ENCODE measurements around the gene GPR161.

GPR161 gene

DNA sequence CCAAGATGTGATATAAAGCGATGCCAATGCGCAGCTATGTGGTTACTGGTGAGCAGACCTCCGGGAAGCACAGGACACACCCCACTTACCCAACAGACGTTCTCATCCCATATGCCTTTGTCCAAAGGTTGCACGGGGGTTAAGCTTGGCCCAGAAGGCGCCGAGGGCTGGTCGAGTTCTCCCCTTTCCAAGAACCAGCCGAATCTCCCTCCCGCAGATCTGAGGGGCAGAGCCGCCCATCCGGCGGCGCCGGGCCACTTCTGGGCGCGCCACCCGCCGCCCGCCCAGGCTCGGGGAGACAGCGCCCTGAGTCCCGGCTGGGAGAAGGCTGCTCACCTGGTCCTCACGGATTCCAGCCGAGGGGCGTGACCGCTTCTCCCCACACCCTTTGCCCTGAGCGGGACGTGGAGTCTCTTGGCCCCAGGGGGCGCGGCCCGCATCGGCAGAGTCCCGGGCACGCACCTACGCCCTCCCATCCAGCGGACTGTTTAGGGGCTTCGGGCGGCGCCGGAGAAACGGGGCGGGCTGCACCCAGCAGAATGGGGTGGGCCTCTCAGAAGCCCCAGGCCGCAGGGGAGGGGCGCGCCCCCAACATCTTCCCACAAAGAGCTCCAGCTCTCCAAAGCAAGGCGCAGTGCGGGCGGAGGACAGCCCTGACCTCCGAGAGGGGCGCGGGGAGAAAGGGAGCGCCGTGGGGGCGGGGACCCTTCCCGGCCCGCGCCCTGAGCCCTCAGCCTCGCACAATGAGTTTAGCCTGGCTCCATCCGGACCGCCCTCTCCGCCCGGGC is 615 bp downstream of the GPR161 start:
- Histone ChIP-seq H3K9ac (ENCODE audit: low read depth, low read length) (peak overlapping the region; percentile 86), H3K4me1 (ENCODE audit: insufficient read depth, low read length) (no peaks in the 10 kb centered on the region), H3K36me3 (ENCODE audit: insufficient read depth, low read length) (no peaks in the 10 kb centered on the region; the same call in 1 of the 2 replicates), H3K9me3 (ENCODE audit: control insufficient read depth, insufficient read depth, low read length) (no peaks in the 10 kb centered on the region)

DNA sequence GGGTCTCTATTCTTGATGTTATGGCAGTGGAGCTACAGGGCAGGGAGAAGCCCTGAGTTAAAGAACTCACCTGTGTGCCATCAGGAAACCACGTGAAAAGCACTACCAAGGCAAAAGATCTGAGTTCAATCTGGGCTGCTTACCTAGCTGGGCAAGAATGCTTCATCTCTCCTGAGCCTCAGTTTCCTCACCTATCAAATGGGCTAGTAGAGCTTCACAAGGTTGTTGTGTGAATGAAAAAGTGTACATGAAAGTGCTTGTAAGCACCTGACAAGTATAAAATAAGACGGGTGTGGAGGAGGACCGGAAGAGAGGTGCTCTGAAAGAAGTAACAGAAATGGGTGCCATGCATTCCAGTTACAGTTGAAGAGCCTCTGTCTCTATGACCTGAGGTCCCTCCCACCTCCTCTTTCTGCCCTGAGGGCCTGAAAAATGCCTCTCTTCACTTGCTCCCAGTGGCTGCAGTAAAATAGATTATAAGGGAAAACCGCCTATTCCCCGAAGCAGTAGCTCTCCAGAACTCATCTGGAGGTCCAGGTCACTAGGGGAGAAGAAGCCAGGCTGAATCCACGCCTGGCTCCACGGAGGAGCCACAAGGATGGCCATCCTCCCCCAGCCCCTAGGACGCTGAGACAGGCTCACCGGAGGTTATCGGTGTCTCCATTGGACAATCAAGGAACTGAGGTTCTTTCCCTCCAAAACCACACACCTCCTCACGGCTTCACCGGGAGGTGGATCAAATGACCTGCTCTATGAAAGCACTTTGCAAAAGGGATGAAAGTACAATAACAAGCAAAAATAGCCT is 1.4 kb downstream of the GPR161 start:
- Histone ChIP-seq H3K9me3 (ENCODE audit: control insufficient read depth, insufficient read depth, low read length) (no peaks in the 10 kb centered on the region), H3K36me3 (ENCODE audit: insufficient read depth, low read length) (no peaks in the 10 kb centered on the region; the same call in 1 of the 2 replicates), H3K4me1 (ENCODE audit: insufficient read depth, low read length) (no peaks in the 10 kb centered on the region), H3K9ac (ENCODE audit: low read depth, low read length) (peak overlapping the region; percentile 86)

DNA sequence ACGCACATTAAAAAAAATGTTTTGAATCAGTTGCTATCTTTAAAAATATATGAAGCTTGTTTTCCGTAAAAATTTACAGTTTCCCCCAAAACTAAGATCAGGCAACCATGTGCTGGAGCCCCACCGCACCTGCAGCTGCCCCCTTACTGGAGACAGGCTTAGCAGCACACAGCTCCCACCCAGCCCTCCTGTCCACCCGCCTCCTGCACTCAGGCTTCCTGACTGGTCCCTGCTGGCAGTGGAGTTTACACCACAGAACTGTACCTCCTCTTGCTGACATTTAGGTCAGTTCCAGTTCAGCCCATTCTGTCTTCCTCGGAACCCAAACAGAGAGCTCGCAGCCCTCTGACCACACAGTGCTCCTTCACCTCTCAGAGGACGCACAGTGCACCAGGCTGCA is 2.1 kb downstream of the GPR161 start:
- Histone ChIP-seq H3K9me3 (ENCODE audit: control insufficient read depth, insufficient read depth, low read length) (no peaks in the 10 kb centered on the region), H3K9ac (ENCODE audit: low read depth, low read length) (no peak overlapping the region), H3K4me1 (ENCODE audit: insufficient read depth, low read length) (no peaks in the 10 kb centered on the region), H3K36me3 (ENCODE audit: insufficient read depth, low read length) (no peaks in the 10 kb centered on the region; the same call in 1 of the 2 replicates)

DNA sequence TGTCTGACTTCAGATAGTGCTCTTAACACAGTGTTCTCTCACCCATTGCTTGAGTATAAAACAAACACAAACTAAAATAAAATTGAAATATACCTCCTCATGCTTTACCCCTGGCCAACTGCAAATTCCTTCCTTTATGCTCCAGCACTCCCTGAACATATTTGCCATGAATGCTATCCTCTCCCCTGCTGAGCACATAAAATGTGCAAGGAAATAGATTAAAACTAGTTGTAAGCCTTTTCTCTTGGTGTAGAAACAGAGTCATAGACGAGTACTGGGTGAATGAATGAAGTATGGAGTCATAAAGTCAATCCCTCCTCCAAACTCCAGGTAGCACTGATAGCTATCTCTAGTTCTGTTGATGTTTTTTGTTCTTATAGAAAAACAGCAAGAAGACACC is 2.6 kb downstream of the GPR161 start:
- no peak overlapping the region for H3K9ac ChIP-seq (ENCODE audit: low read depth, low read length)
- H3K4me1 ChIP-seq (ENCODE audit: insufficient read depth, low read length), result no peaks in the 10 kb centered on the region
- H3K9me3 ChIP-seq (ENCODE audit: control insufficient read depth, insufficient read depth, low read length), result no peaks in the 10 kb centered on the region
- H3K36me3 ChIP-seq (ENCODE audit: insufficient read depth, low read length), result no peaks in the 10 kb centered on the region; the same call in 1 of the 2 replicates

DNA sequence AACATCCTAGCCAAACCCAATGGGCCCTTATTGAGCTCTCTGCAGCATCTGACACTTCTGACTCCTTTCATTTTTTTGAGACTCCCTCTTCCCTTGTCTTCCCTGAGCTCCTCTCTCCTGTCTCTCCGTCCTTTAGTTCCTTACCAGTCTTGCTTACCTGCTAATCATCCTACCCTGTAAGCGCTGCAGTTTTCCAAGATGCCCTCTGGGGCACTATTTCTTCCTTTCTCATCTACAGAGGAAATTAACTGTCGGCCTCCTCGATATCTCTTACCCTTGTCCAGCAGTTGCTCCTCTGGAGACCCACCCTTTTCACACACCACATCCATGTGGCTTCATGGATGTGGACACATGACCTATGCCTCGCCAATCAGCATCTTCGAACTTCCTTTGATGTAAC is 6.8 kb downstream of the GPR161 start:
- Histone ChIP-seq H3K36me3 (ENCODE audit: insufficient read depth, low read length) (peaks cover 4% of the 10 kb centered on the region; the same call in 1 of the 2 replicates), H3K4me1 (ENCODE audit: insufficient read depth, low read length) (no peaks in the 10 kb centered on the region), H3K9me3 (ENCODE audit: control insufficient read depth, insufficient read depth, low read length) (no peaks in the 10 kb centered on the region; the same call in 1 of the 2 replicates), H3K9ac (ENCODE audit: low read depth, low read length) (no peak overlapping the region)

DNA sequence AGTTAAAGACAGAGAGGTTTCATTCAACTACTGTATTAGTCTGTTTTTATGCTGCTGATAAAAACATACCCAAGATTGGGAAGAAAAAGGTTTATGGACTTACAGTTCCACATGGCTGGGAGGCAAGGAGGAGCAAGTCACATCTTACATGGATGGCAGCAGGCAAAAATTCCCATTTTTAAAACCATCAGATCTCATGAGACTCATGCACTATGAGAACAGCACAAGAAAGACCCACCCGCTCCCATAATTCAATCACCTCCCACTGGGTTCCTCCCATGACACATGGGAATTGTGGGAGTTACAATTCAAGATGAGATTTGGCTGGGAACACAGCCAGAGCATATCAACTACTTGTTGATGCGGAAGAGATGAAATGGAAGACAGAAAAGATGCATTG is 9.2 kb downstream of the GPR161 start:
- Histone ChIP-seq H3K9ac (ENCODE audit: low read depth, low read length) (no peak overlapping the region), H3K9me3 (ENCODE audit: control insufficient read depth, insufficient read depth, low read length) (no peaks in the 10 kb centered on the region; the same call in 1 of the 2 replicates), H3K4me1 (ENCODE audit: insufficient read depth, low read length) (no peaks in the 10 kb centered on the region), H3K36me3 (ENCODE audit: insufficient read depth, low read length) (peaks cover 4% of the 10 kb centered on the region; the same call in 1 of the 2 replicates)

DNA sequence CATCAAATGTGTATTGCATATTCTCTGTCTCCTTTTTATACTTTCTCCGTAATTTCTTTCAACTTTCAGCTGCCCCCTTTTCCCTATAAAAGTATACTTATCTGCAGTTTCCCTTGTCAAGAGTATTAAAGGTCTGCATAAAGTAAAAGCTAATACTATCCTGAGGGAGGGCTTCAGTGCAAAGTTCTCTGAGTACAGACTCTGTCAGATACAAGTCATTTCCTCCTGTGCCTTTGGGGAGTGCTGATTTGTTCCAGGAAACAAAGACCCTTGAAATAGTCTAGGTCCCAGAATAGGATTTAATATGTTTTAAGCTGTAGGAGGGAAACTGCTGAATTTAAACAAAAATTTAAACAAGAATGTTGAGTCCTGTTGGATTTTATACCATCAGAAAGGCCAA is 11.7 kb downstream of the GPR161 start:
- Histone ChIP-seq H3K9ac (ENCODE audit: low read depth, low read length) (no peak overlapping the region), H3K4me1 (ENCODE audit: insufficient read depth, low read length) (no peaks in the 10 kb centered on the region), H3K9me3 (ENCODE audit: control insufficient read depth, insufficient read depth, low read length) (no peaks in the 10 kb centered on the region; the same call in 1 of the 2 replicates), H3K36me3 (ENCODE audit: insufficient read depth, low read length) (peaks cover 4% of the 10 kb centered on the region; the same call in 1 of the 2 replicates)

DNA sequence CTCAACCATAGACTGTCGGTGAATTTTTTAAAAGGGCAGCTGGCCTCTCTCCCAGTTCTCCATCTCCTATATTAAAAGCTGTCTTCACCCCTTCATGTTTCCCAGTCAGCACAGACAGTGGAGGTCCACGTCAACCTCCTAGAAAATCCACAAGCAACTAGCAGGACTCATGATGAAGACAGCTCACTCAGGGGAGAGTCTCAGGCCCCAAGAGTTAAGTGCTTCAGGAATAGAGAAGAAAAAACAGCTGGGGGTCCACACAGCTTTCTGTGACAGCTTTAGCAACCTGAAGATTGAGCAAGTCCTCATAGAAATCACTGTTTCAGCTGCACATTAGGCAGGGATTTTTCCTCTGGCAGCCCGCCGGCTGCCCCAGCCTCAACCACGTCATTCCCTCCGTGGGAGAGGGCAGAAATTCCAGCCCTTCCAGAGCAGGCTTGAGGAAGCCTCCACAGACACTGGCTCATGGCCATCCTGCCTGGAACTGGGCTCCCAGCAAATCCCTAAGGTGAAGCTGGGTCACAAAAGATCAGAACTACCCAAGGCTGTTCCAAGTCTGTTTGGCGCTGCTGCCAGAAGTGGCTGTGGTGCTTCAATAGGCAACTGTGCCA is 15.2 kb downstream of the GPR161 start:
- Histone ChIP-seq H3K36me3 (ENCODE audit: insufficient read depth, low read length) (no peaks in the 10 kb centered on the region; the same call in 1 of the 2 replicates), H3K9me3 (ENCODE audit: control insufficient read depth, insufficient read depth, low read length) (no peaks in the 10 kb centered on the region), H3K4me1 (ENCODE audit: insufficient read depth, low read length) (no peaks in the 10 kb centered on the region), H3K9ac (ENCODE audit: low read depth, low read length) (no peak overlapping the region)

DNA sequence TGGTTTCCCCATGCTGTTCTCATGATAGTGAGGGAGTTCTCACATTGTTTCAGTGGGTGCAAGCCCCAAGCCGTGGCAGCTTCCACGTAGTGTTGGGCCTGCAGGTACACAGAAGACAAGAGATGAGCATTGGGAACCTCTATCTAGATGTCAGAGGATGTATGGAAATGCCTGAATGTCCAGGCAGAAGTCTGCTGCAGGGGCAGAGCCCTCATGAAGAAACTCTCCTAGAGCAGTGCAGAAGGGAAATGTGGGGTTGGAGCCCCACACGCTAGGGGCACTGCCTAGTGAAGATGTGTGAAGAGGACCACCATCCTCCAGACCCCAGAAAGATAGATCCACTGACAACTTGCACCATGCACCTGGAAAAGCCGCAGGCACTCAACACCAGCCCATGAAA is 17.0 kb downstream of the GPR161 start:
- Histone ChIP-seq H3K9me3 (ENCODE audit: control insufficient read depth, insufficient read depth, low read length) (no peaks in the 10 kb centered on the region), H3K4me1 (ENCODE audit: insufficient read depth, low read length) (no peaks in the 10 kb centered on the region), H3K9ac (ENCODE audit: low read depth, low read length) (no peak overlapping the region), H3K36me3 (ENCODE audit: insufficient read depth, low read length) (no peaks in the 10 kb centered on the region; the same call in 1 of the 2 replicates)

DNA sequence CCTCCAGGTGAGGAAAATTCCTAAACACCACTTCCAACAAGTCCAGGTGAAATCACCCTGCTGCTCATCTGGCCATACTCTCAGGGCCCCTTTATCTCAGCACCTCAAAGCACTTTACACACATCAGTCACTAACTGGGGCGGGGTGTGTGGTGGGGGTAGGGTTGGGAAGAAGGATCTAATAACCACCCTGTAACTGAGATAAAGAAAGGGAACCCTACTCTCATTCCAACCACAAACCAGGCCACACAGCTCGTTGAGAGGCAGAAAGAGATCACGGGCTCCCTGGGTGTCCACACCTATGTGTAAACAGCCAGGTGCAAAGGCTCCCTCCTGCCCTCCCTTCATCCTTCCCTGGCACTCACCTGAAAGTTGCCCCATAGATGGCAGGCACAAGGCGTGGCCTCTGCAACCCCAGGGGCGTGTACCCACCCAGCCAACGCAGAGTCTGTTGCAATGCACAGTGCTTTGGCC is 20.4 kb downstream of the GPR161 start:
- Histone ChIP-seq H3K9me3 (ENCODE audit: control insufficient read depth, insufficient read depth, low read length) (no peaks in the 10 kb centered on the region), H3K9ac (ENCODE audit: low read depth, low read length) (no peak overlapping the region), H3K36me3 (ENCODE audit: insufficient read depth, low read length) (no peaks in the 10 kb centered on the region), H3K4me1 (ENCODE audit: insufficient read depth, low read length) (no peaks in the 10 kb centered on the region)

DNA sequence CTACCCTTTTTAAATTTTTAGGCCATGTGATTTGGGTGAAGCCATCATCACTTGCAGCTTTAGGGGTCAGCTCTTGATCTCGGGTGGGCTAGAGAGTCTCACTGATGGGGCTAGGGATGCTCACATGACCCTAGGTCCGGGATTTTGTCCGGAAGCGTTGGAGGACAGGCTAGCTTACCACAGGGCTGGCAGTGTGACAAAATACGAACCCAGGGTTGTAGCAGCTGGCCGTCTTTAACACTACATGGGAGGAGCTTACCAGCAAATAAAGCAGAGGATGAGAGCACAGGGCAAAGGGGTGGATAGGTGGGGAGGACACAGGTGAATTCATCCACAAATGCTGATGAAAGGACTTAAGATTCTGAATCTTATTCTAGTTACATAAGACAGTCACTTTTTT is 21.9 kb downstream of the GPR161 start:
- no peaks in the 10 kb centered on the region for H3K4me1 ChIP-seq (ENCODE audit: insufficient read depth, low read length)
- H3K9me3 ChIP-seq (ENCODE audit: control insufficient read depth, insufficient read depth, low read length), result no peaks in the 10 kb centered on the region
- H3K36me3 ChIP-seq (ENCODE audit: insufficient read depth, low read length), result no peaks in the 10 kb centered on the region
- H3K9ac ChIP-seq (ENCODE audit: low read depth, low read length), result no peak overlapping the region

DNA sequence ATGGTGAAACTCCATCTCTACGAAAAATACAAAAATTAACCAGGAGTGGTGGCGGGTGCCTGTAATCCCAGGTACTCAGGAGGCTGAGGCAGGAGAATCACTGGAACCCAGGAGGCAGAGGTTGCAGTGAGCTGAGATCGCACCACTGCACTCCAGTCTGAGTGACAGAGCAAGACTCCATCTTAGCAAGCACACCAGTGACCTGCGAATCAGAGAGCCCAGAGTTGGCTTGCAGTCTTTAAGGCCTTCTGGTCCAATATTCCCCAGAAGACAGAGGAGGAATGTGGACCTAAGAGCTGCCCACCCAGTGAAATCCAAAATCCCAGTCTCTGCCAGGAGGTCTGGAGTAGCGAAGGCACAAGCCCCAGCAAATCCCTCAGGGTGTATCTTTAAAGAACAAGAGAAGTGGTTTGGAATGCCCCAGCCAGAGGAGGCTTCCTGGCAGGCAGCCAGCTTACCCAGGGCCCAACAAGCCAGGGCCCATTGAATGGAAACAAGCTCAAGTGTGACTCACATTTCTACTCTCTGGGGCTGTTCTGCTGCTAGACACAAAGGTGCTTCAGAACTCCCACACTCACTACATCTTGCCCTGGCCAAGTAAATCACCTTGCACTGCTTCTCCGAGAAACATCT is 23.9 kb downstream of the GPR161 start:
- Histone ChIP-seq H3K9ac (ENCODE audit: low read depth, low read length) (no peak overlapping the region), H3K9me3 (ENCODE audit: control insufficient read depth, insufficient read depth, low read length) (no peaks in the 10 kb centered on the region), H3K4me1 (ENCODE audit: insufficient read depth, low read length) (no peaks in the 10 kb centered on the region), H3K36me3 (ENCODE audit: insufficient read depth, low read length) (no peaks in the 10 kb centered on the region)

DNA sequence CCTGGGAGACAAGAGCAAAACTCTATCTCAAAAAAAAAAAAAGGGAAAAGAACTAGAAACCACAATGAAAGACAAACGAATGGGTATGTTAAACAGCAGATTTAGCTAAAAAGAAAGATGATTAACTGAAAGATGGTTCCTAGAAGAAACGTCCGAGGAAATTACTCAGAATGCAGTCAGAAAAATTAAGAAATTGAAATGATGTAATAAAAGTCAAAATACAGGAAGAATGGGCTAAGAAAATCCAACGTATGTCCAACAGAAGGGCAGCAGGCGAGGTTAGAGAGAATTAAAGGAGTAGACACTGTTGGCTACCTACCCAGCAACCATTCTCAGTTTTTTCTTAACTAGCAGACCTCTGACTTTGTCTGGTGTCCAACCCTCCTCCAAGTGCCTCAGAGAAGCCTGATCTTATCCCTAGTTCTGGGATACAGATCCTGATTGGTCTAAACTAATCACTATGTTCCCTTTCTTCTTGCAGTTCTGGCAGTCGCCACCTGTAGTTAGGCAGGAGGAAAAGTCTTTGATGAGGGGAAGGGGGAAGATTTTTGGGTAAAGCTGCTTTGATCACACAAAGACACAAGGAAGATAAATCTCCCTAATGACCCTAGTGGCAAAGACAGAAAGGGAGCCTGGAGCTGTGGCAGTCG is 25.7 kb downstream of the GPR161 start:
- peaks cover 3% of the 10 kb centered on the region; the same call in 1 of the 2 replicates for H3K4me1 ChIP-seq (ENCODE audit: insufficient read depth, low read length)
- H3K9ac ChIP-seq (ENCODE audit: low read depth, low read length), result no peak overlapping the region
- no peaks in the 10 kb centered on the region for H3K9me3 ChIP-seq (ENCODE audit: control insufficient read depth, insufficient read depth, low read length)
- H3K36me3 ChIP-seq (ENCODE audit: insufficient read depth, low read length), result no peaks in the 10 kb centered on the region

Data from ES-I3 (cell line).